ENCODE data around the gene COPA.
"Not testable (repeated sequence)": the region's sequence is repeated elsewhere in the genome, so short reads cannot be mapped to it uniquely, and the experiment has no call there.

COPA gene

DNA sequence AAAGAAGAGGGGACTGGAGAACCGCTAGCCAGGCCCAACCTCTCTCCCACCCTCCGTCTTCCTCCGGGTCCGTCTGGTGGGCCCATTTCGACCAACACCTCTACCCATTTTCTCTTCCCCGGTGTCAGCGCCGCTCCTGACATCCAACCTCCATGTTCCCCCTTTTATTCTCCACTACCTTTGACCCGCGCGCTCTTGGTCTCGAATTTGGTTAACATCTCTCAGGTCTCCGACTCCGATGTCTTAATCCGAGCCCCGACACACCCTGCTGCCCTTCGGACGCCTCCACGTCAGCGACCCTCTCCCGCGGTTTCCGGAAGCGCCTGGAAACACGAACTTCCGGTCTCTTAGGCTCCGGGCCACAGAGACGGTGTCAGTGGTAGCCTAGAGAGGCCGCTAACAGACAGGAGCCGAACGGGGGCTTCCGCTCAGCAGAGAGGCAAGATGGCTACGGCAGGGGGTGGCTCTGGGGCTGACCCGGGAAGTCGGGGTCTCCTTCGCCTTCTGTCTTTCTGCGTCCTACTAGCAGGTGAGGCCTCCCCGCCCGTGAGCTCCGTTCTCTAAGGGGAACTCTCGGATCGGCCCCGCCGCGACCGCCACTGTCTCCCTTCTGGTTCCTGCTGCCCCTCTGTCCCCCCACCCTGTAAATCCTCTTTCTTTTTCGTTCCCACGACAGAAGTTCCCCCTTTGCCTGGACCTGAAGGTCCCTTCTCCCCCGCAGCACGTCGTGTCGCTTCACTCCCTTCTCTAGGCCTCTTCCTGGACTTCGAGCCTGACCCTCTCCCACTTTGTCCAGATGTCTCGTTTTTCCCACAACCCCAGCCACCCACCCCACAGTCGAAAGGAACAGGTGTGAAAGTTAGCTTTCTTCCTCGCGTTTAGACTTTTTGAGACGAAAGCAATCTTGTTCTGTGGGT, at the start of gene COPA, which contains the start of gene NCSTN:
Gene COPA (minus strand): TSS at position 298 of the 917 bp plus-strand sequence. CDS start 80 bp downstream, at position 218.
Gene NCSTN (plus strand): TSS at position 431 of the 917 bp plus-strand sequence. CDS start 14 bp downstream, at position 445.
- DNase-seq, result peak; percentile 91

DNA sequence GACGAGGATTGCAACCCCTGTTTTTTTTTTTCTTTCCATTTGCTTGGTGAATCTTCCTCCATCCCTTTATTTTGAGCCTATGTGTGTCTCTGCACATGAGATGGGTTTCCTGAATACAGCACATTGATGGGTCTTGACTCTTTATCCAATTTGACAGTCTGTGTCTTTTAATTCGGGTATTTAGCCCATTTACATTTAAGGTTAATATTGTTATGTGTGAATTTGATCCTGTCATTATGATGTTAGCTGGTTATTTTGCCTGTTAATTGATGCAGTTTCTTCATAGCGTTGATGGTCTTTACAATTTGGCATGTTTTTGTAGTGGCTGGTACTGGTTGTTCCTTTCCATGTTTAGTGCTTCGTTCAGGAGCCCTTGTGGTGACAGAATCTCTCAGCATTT, 45.4 kb upstream of the COPA start:
- not testable (repeated sequence) for DNase-seq

GRCh38 chr1:160384812-160385211, 41.8 kb upstream of the COPA start:
- not testable (repeated sequence) for DNase-seq

GRCh38 chr1:160377585-160378206, 34.6 kb upstream of the COPA start:
- DNase-seq, result no peak

DNA sequence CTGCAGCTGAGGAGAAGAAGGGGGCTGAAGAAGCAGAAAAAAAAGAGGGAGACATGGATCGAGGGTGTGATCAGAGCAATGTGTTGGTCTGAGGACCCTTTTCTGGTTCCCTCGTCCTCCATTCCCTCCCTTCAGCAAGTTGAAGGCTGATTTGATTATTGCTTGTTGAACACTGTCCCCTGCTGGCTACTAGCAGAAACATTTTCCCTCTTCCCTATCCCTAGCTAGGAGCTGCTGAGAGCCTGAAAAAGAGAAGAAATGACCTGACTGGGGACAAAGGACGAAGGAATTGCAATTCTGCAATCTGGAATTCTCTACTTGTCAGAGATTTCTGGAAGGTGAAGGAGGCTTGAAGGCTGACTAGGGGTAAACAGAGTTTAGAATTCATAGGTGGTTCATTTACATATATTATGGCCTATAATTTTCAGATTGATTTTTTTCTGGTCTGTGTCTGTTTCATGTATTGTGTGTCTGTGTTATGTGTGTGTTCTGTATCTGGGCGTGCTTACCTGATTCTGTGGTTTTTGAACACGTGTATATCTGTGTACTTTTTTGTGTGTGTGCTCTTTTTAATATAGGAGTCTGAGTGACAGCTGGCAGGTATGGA, 33.6 kb upstream of the COPA start:
- peak; percentile 29 for DNase-seq

DNA sequence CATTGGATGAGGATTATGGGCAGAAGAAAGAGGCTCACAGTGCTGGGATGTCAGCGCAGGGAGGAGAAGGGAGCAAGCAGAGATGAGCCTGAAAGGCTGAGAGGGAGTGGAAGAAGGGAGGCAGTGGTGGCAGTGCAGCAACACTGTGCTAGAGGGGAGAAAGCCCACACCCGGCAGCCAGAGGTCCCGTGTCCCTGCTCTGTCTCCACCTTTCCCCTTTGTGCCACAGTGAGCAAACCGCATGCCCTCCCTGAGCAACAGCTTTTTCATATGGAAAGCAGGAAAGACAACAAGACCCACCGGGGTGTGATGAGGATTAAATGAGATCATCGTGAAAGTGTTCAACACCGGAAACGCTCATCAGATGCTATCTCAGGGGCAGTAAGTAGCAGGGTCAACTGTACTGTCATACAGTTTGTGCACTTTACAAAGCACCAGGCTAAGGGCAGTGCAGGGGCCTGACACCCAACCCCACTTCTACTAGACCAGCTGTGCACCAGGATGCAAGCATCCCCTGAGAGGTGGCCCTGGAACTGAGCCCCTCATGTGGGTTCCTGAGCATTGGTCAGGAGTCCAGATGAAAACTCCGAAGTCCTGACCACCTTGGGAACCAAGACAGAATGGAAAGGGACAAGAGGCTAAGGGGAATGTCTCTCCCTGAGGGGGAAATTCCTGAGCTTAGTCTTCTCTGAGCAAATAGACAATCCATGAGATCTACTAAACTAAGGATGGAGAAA, 32.9 kb upstream of the COPA start:
- DNase-seq, result no peak

DNA sequence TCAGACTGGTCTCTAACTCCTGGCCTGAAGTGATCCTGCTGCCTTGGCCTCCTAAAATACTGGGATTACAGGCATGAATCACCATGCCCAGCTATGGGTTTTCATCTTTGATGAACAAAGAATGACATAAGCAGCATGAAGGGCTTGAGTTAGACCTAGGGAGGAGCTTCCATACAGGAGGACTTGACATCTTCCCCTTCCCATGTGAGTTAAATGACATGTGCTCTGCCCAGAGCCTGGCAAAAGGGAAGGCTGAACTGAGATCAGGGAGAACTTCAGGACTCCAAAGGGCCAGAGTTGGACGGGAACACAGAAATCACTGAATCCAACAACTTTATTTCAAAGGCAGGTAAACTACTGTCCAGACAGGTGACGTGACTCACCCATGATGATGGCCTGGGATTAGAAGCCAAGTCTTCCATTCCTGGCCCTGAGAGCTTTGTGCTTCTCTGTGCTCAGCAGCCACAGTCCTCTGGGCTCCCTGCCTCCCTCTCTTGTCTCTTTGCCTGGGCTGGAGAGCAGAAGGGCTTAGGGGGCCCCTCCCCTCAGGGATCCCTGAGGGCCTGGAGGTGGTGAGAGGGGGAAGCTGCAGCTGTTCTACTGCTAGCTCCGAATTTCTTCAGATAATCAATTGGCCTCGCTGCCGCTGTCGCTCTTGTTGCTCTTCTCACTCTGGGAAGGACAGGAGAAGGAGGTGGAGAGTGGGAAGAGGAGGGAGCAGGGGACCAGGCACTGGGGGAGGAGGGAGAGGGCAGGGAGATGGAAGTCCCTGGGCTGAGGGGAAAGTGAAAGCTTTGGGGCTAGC, 31.5 kb upstream of the COPA start:
- DNase-seq, result no peak

DNA sequence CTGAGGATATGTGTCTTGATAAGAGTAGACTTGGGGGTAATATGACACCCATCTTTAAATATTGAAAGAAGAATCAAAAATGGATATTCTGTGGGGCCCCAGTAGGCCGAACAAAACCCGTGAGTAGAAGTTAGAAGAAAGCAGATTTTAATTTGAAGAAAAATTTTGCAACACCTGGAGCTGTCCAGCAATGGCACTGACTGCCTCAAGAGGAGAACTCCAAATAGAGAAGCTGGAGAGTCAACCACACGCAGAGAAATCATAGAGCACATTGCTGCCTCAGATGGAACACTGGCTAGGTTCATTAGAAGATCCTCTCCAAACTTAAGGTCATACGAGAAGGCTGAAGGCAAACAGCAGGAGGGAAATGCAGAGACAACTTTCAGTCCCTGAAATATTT, 30.6 kb upstream of the COPA start:
- no peak for DNase-seq

DNA sequence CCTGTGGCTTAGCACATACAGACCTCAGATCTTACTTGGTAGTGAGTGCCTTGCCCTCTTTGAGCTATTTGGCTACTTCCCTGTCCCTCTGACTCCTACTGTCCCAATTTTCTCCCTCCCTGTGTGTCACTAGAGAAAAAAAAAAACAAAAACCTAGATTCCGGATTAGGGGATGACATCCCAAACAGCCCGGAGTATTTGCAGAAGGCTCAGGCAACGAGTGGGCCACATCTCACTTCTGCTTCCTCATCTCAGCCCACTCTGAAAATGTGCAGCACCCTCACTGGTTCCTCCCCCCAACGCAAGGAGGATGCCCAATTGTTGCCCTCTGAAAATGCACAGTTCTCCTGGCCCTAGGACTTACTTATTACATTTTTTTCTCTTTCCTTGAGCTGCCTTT, 28.7 kb upstream of the COPA start:
- no peak for DNase-seq

GRCh38 chr1:160371346-160371631, 28.2 kb upstream of the COPA start:
- no peak for DNase-seq

DNA sequence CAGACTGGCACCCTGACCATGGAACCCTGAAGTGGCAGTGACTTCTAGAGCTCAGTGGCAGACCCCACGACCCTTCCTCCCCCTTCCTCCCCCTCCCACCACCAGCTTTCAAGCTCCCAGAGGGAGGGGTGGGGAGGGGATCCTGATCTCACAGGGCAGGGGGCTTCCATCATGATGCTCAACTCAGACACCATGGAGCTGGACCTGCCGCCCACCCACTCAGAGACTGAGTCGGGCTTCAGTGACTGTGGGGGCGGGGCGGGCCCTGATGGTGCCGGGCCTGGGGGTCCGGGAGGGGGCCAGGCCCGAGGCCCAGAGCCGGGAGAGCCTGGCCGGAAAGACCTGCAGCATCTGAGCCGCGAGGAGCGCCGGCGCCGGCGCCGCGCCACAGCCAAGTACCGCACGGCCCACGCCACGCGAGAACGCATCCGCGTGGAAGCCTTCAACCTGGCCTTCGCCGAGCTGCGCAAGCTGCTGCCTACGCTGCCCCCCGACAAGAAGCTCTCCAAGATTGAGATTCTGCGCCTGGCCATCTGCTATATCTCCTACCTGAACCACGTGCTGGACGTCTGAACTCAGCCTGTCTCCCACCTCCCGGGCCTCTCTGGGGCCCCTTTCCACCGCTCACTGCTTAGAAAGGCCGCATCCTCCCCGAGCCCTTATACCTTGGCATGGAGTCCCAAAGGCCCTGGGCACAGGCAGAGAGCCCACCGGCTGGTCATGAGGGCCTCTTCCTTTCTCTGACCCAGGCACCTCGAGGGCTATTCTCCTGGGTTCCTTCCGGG, 27.7 kb upstream of the COPA start:
- no peak for DNase-seq

- no peak for DNase-seq
Observed at GRCh38 chr1:160369087-160369486, 26.0 kb upstream of the COPA start.

- DNase-seq, result no peak
Observed at GRCh38 chr1:160367934-160368923, 25.2 kb upstream of the COPA start.

DNA sequence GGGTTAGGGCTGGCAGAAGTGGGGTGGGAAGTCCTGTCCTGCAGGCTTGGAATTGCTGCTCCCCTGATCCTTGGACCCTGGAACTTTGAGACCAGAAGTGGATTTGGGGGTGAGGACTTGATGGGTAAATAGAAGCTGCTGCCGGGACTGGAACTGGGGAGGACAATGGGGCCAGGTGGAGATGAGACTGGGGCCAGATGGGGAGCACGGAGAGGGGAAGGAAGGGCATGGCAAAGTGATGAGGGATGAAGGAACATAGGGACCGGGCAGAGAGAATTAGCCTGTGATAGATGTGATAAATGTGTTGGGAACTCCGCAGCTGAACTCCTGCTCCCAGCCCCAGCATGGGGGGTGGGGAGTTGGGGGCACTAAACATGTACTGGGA, 24.5 kb upstream of the COPA start:
- DNase-seq, result no peak

DNA sequence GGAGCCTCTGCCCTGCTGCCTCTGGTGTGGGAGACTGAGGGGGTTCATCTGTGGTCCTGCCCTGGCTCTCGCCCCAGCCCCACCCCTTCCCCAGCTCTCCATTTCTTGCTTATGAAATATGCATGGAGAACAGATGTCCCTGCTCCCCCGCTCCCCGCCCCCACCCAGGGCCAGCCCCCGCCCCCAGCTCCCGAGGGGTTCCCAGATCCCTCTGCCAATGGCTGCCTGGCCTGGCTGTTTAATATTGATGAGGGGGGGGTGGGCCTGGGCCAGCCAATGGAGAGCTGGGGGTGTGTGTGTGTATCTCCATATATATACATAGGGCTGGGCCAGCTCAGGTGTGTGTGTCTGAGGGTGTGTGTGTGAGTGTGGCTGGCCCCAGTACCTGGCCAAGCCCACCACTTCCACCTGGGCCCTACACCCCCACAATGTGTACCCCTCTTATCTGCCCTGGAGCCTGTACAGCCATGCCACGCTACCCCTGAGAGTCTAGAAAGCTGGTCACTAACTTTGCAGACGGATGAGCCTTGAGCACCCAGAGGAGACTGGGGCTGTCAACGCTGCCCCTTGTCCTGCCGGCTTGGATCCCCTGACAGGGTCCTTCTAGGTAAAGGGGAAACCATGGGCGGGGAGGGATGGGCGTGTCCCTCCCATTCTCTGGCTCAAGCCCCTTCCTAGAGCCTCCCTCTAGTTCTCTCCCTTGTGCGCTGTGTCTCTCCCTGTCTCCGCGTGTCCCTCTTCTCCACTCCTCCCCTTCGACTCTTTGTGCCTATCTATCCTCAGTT, 23.9 kb upstream of the COPA start, which contains the start of gene NHLH1:
Gene NHLH1 (plus strand): TSS at position 341 of the 785 bp plus-strand sequence. CDS start 3,661 bp downstream, outside the sequence.
- no peak for DNase-seq

DNA sequence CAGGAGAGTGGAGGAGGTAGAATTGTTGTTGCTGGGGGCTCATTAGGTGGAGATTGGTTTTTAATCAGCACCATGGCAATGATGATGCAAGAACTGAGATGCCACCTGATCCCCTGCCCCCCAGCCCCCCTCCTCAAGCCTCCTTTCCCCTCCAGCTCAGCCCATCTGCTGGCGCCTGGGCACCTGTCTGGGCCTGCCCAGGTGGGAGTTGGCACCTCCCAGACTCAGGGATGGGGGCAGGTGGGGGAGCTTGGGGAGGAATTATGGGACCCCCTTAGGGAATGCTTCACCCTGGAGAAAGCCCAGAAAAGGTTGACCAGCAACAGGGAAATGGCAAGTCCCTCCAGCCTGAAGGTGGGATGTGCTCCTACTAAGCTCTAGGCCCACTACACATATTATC, 22.3 kb upstream of the COPA start:
- DNase-seq, result no peak

DNA sequence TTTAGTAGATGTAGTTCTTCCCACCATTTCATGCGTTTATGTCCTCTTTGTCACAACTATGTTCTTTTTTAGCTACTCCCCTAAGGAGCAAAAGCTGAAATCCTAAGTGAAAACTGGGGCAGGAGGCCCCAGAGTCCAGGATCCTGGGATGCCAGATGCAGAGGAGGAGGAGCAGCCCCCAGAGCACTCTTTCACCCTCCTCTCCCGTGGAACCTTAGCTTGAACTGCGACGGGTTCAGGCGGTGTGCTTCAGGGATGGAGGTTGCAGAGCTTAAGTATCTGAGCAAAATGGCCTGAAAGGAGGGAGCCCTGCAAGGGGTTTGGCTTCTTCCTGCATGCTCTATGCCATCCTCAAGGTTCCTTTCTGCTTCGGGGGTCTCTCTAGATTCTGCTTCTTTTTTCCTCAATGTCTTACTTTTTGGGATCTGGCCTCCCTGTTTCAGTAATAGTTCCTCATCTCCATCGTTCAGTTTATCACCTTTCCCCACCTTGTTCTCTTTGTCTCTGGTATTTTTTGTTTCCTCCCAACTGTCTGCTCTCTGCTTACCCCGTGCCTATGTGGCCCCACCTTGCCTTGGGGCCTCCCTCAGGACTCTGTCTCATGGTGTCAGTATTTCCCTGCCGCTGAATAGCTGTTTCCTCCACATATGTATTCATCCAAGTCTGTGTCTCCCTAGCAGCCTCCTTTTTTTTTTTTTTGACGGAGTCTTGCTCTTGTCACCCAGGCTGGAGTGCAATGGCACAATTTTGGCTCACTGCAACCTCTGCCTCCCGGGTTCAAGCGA, 21.1 kb upstream of the COPA start:
- DNase-seq, result no peak

GRCh38 chr1:160363010-160363409, 20.0 kb upstream of the COPA start:
- DNase-seq, result no peak

All from COR-L47 (cell line).